Measurements from ENCODE around the gene MYO1G.

The MYO1G gene

GRCh38 chr7:44965937-44966730 lies 12.7 kb downstream of the MYO1G start:
- DNase-seq = no peak

- no peak for DNase-seq
Observed at GRCh38 chr7:44965441-44965903, 13.3 kb downstream of the MYO1G start.

GRCh38 chr7:44964831-44965440 lies 13.9 kb downstream of the MYO1G start:
- DNase-seq = no peak

- no peak for DNase-seq
Observed at GRCh38 chr7:44964384-44964830, 14.4 kb downstream of the MYO1G start.

GRCh38 chr7:44963364-44964290 lies 15.2 kb downstream of the MYO1G start:
- no peak for DNase-seq

GRCh38 chr7:44962483-44963251 lies 16.1 kb downstream of the MYO1G start:
- no peak for DNase-seq

- no peak for DNase-seq
Observed at GRCh38 chr7:44961844-44962482, 16.9 kb downstream of the MYO1G start.

GRCh38 chr7:44960011-44960580 lies 18.7 kb downstream of the MYO1G start:
- DNase-seq = no peak

GRCh38 chr7:44959433-44959951 lies 19.3 kb downstream of the MYO1G start:
- no peak for DNase-seq

- no peak for DNase-seq
Observed at GRCh38 chr7:44958645-44959344, 20.0 kb downstream of the MYO1G start.

- no peak for DNase-seq
Observed at GRCh38 chr7:44956157-44956766, 22.6 kb downstream of the MYO1G start.

- DNase-seq = no peak
Observed at GRCh38 chr7:44955733-44956132, 23.1 kb downstream of the MYO1G start.

- DNase-seq = no peak
Observed at GRCh38 chr7:44953156-44953555, 25.7 kb downstream of the MYO1G start.

- DNase-seq = no peak
Observed at GRCh38 chr7:44949303-44949702, 29.5 kb downstream of the MYO1G start.

GRCh38 chr7:44945479-44945878 lies 33.3 kb downstream of the MYO1G start:
- DNase-seq = no peak

- DNase-seq = no peak
Observed at GRCh38 chr7:44944821-44945220, 34.0 kb downstream of the MYO1G start.

- DNase-seq = no peak
Observed at GRCh38 chr7:44943631-44944030, 35.2 kb downstream of the MYO1G start.

GRCh38 chr7:44937426-44937825 lies 41.4 kb downstream of the MYO1G start:
- DNase-seq = no peak

- DNase-seq = no peak
Observed at GRCh38 chr7:44936322-44936721, 42.5 kb downstream of the MYO1G start.

- no peak for DNase-seq
Observed at GRCh38 chr7:44935583-44935982, 43.2 kb downstream of the MYO1G start.
